AG09319 (cell line): ENCODE measurements around the gene MYO15A.

ENCODE experiments used
- DNase-seq: peaks from one replicate; pipeline ENCODE4 v3.0.0-alpha.2; 2010; ENCODE audit warnings: low read depth; ENCODE audit errors: extremely low read depth
- CTCF ChIP-seq: IDR thresholded peaks from 2 replicates; pipeline ENCODE4 v1.5.1; 2011; ENCODE audit warnings: low read depth, mild to moderate bottlenecking, inconsistent platforms, low read length, moderate library complexity

The MYO15A gene

GRCh38 chr17:18110636-18111145, 2.1 kb downstream of the MYO15A start:
- no peak for DNase-seq
- TF ChIP-seq CTCF, result no peak

GRCh38 chr17:18111330-18111971, 2.9 kb downstream of the MYO15A start:
- DNase-seq, result no peak
- no peak for TF ChIP-seq CTCF

- no peak for DNase-seq
- no peak for TF ChIP-seq CTCF
Measured at GRCh38 chr17:18115517-18115916, 7.0 kb downstream of the MYO15A start.

- no peak for DNase-seq
- TF ChIP-seq CTCF, result no peak
Measured at GRCh38 chr17:18116078-18116477, 7.5 kb downstream of the MYO15A start.

- no peak for TF ChIP-seq CTCF
- DNase-seq, result no peak
Measured at GRCh38 chr17:18117533-18117932, 9.0 kb downstream of the MYO15A start.

- DNase-seq, result no peak
Measured at GRCh38 chr17:18117982-18118975, 9.7 kb downstream of the MYO15A start.

More at GRCh38 chr17:18117982-18118975, 9.7 kb downstream of the MYO15A start:
- TF ChIP-seq CTCF, result no peak
